MCF 10A (cell line): Measurements from ENCODE around the gene ADARB2. TPM values are rescaled to one million over a fixed set of nuclear protein-coding genes. Genes with fewer than 3 reads are reported as not detected.

ENCODE experiments used
- BruUV-seq: library from RNA; stranded (reverse); fragments of 400-500 nt; replicated peaks from 2 replicates; lab custom pipeline; 2021; lab: Mats Ljungman, UMichigan
- CTCF ChIA-PET: fragments of 300-600 bp; sonication (Branson Sonifier 250); formaldehyde crosslinking; extraction: SDS; loops from one replicate; lab custom pipeline; 2021; ENCODE audit warnings: antibody characterized with exemption, inconsistent platforms; lab: Yijun Ruan, JAX
- POLR2A ChIA-PET: fragments of 300-600, 350-650 bp; sonication (Branson Sonifier 250); formaldehyde crosslinking; extraction: SDS; loops from one replicate; lab custom pipeline; 2020; ENCODE audit warnings: antibody characterized with exemption, inconsistent platforms; lab: Yijun Ruan, JAX
- DNase-seq: peaks from one replicate; pipeline ENCODE4 v3.0.0-alpha.2; 2018; ENCODE audit not compliant: unreplicated experiment
- H3K27ac Mint-ChIP-seq: one replicate; pipeline ENCODE4 v1.8.0; 2022; ENCODE audit warnings: mild to moderate bottlenecking, low read depth, mixed read lengths; ENCODE audit not compliant: unreplicated experiment
- H3K27me3 Mint-ChIP-seq: one replicate; pipeline ENCODE4 v1.8.0; 2022; ENCODE audit warnings: mixed read lengths; ENCODE audit not compliant: insufficient read depth, unreplicated experiment
- H3K36me3 Mint-ChIP-seq: one replicate; pipeline ENCODE4 v1.8.0; 2022; ENCODE audit warnings: mild to moderate bottlenecking, moderate library complexity, mixed read lengths; ENCODE audit not compliant: insufficient read depth, unreplicated experiment
- H3K4me1 Mint-ChIP-seq: one replicate; pipeline ENCODE4 v1.8.0; 2022; ENCODE audit warnings: mixed read lengths; ENCODE audit not compliant: insufficient read depth, unreplicated experiment
- H3K4me3 Mint-ChIP-seq: one replicate; pipeline ENCODE4 v1.8.0; 2022; ENCODE audit warnings: mild to moderate bottlenecking, moderate library complexity, mixed read lengths; ENCODE audit not compliant: unreplicated experiment
- H3K9me3 Mint-ChIP-seq: one replicate; pipeline ENCODE4 v1.8.0; 2022; ENCODE audit warnings: mixed read lengths; ENCODE audit not compliant: unreplicated experiment
- CTCF ChIP-seq: fragments of 200-600 bp; IDR thresholded peaks from one replicate; pipeline ENCODE4 v1.8.0; 2022; ENCODE audit warnings: antibody characterized with exemption, mild to moderate bottlenecking; ENCODE audit not compliant: unreplicated experiment
- intact Hi-C: fragments of 100-400 bp; cut with micrococcal nuclease; formaldehyde crosslinking; loops from 2 replicates; pipeline ENCODE4 v1.14.1; 2022
- total RNA-seq: library from RNA; stranded (reverse); gene quantifications from 2 replicates; pipeline ENCODE4 v1.2.3, GENCODE V29; 2022

Gene ADARB2
- total RNA-seq, 1 experiment from 2014 or later = 0.96 TPM

- DNase-seq = no peak
- CTCF ChIA-PET = no interaction called here
- Mint-ChIP-seq H3K9me3 (no peaks in the 10 kb centered on the region), H3K4me3 (no peak overlapping the region), H3K36me3 (no peaks in the 10 kb centered on the region), H3K27me3 (peaks cover 13% of the 10 kb centered on the region), H3K4me1 (no peaks in the 10 kb centered on the region), H3K27ac (no peak overlapping the region)
- POLR2A ChIA-PET = no interaction called here
- no TSS peak for BruUV-seq
- TF ChIP-seq CTCF = no peak
- intact Hi-C loops = no loop called here
Observed at GRCh38 chr10:1402016-1402770, 335.1 kb downstream of the ADARB2 start.

- BruUV-seq = no TSS peak
- H3K4me3 Mint-ChIP-seq = no peak overlapping the region
- H3K27me3 Mint-ChIP-seq = peaks cover 12% of the 10 kb centered on the region
- intact Hi-C loops = no loop called here
- no peak for DNase-seq
- no peaks in the 10 kb centered on the region for H3K36me3 Mint-ChIP-seq
- ChIA-PET CTCF (interaction anchor here (0.8 to 0.9 kb wide), 2 partner anchors 20 to 33 kb away, joined by 3 to 5 read pairs; no protein-coding TSS in a partner anchor), POLR2A (no interaction called here)
- H3K4me1 Mint-ChIP-seq = no peaks in the 10 kb centered on the region
- no peak for TF ChIP-seq CTCF
- no peak overlapping the region for H3K27ac Mint-ChIP-seq
- H3K9me3 Mint-ChIP-seq = no peaks in the 10 kb centered on the region
Observed at GRCh38 chr10:1401071-1401965, 336.0 kb downstream of the ADARB2 start.

- H3K27me3 Mint-ChIP-seq = peaks cover 3% of the 10 kb centered on the region
- CTCF ChIA-PET = interaction anchor here (0.8 to 0.9 kb wide), 2 partner anchors 21 to 32 kb away, joined by 3 to 5 read pairs; no protein-coding TSS in a partner anchor
- H3K36me3 Mint-ChIP-seq = no peaks in the 10 kb centered on the region
- POLR2A ChIA-PET = no interaction called here
- BruUV-seq = no TSS peak
- intact Hi-C loops = no loop called here
- no peaks in the 10 kb centered on the region for H3K4me1 Mint-ChIP-seq
- H3K9me3 Mint-ChIP-seq = no peaks in the 10 kb centered on the region
- peak; percentile 38 for DNase-seq
- H3K4me3 Mint-ChIP-seq = no peak overlapping the region
- no peak for TF ChIP-seq CTCF
- H3K27ac Mint-ChIP-seq = no peak overlapping the region
Observed at GRCh38 chr10:1400101-1401070, 336.9 kb downstream of the ADARB2 start.
